ENCODE measurements around the gene RUFY3. TPM values are rescaled to one million over a fixed set of nuclear protein-coding genes. Genes with fewer than 3 reads are reported as not detected.
A peak's percentile ranks its signal among the peaks of the same experiment; 100 is the strongest.

The RUFY3 gene
- total and polyA plus RNA-seq, 9 of the 15 experiments (the other 6 are each of a cell fraction or from before 2014, with no cell fraction given) = 4.2 to 31.1 (median 21.5) TPM

DNA sequence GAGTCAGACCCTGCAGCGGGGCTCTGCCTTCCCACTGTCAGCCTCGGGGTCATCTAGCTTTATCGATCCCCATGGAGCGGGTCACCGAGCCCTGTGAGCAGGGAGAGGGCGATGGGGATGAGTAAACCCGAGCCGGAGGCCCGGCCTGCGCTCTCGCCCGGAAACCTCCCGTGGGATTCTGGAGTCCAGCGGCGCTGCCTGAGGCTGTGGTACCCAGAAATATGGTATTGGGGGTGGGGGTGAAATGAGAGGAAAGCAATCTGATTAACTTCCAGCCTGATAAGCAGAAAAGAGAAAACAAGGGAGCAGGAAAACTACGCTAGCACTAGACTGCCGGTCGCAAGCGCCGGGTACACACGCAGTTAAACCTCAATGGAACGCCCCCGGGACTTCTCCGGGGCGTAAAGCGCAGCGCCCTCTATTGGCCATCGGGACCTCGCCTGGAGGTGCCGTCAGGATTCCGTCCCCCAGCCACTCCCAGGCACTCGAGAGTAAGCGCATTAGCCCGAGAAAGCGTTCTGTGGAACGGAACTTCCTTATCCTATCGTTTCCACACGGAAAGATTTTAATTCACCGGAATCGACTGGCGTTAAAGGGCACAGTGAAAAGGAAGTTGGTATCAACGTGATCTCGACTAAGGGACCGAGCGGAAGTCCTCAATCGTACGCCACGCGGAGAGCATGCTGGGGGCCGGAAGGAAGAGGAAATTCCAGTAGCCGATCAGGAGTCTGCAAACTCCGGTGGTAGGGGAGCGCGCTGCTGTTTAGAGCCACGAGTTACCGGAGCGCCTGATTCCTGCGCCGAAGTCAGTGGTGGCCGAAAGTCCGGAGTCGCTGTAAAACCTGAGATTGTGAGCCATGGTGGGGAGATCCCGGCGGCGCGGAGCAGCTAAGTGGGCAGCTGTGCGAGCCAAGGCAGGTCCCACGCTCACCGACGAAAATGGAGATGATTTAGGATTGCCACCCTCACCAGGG is 33.7 kb upstream of the RUFY3 start, which contains the start of gene UTP3 (continued):
- TF ChIP-seq NCOA6 (IDR thresholded peaks at IDR 0.05) (no peak), GTF2F1 (IDR thresholded peaks at IDR 0.05; ENCODE audit: low read depth, low read length) (peak; percentile 24; the same call in 1 of the 2 replicates), GATAD2B (IDR thresholded peaks at IDR 0.05; ENCODE audit: borderline replicate concordance) (no peak; the same call in 1 of the 2 replicates), ZNF3 (CRISPR knock-in tag; IDR thresholded peaks at IDR 0.05) (no peak), PHF8 (IDR thresholded peaks at IDR 0.05; ENCODE audit: borderline replicate concordance, low read length) (peak; percentile 78), NBN (IDR thresholded peaks at IDR 0.05; ENCODE audit: low read depth) (peak; percentile 97), RHOXF2B (CRISPR knock-in tag; conservative IDR thresholded peaks at IDR 0.05) (no peak), SRSF7 (optimal IDR thresholded peaks at IDR 0.05; ENCODE audit: low read depth, low read length) (no peak), TAF1 (IDR thresholded peaks at IDR 0.05; ENCODE audit: control insufficient read depth, extremely low read depth, insufficient read depth, low read length, severe bottlenecking) (peak; percentile 70), LCOR (CRISPR knock-in tag; IDR thresholded peaks at IDR 0.05) (peak; percentile 85), HLTF (IDR thresholded peaks at IDR 0.05) (peak; percentile 92), BRD9 (IDR thresholded peaks at IDR 0.05; ENCODE audit: low read depth, partially characterized antibody) (peak; percentile 53), TCF7 (IDR thresholded peaks at IDR 0.05; ENCODE audit: borderline replicate concordance) (peak; percentile 21; the same call in 1 of the 2 replicates)
- TF ChIP-seq, protein P1, sequence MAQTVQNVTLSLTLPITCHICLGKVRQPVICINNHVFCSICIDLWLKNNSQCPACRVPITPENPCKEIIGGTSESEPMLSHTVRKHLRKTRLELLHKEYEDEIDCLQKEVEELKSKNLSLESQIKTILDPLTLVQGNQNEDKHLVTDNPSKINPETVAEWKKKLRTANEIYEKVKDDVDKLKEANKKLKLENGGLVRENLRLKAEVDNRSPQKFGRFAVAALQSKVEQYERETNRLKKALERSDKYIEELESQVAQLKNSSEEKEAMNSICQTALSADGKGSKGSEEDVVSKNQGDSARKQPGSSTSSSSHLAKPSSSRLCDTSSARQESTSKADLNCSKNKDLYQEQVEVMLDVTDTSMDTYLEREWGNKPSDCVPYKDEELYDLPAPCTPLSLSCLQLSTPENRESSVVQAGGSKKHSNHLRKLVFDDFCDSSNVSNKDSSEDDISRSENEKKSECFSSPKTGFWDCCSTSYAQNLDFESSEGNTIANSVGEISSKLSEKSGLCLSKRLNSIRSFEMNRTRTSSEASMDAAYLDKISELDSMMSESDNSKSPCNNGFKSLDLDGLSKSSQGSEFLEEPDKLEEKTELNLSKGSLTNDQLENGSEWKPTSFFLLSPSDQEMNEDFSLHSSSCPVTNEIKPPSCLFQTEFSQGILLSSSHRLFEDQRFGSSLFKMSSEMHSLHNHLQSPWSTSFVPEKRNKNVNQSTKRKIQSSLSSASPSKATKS (CRISPR knock-in tag; IDR thresholded peaks at IDR 0.05) = no peak
- TF ChIP-seq, protein P2, sequence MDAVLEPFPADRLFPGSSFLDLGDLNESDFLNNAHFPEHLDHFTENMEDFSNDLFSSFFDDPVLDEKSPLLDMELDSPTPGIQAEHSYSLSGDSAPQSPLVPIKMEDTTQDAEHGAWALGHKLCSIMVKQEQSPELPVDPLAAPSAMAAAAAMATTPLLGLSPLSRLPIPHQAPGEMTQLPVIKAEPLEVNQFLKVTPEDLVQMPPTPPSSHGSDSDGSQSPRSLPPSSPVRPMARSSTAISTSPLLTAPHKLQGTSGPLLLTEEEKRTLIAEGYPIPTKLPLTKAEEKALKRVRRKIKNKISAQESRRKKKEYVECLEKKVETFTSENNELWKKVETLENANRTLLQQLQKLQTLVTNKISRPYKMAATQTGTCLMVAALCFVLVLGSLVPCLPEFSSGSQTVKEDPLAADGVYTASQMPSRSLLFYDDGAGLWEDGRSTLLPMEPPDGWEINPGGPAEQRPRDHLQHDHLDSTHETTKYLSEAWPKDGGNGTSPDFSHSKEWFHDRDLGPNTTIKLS (IDR thresholded peaks at IDR 0.05; ENCODE audit: borderline replicate concordance, low read depth) = peak; percentile 92
- TF ChIP-seq, protein P3, sequence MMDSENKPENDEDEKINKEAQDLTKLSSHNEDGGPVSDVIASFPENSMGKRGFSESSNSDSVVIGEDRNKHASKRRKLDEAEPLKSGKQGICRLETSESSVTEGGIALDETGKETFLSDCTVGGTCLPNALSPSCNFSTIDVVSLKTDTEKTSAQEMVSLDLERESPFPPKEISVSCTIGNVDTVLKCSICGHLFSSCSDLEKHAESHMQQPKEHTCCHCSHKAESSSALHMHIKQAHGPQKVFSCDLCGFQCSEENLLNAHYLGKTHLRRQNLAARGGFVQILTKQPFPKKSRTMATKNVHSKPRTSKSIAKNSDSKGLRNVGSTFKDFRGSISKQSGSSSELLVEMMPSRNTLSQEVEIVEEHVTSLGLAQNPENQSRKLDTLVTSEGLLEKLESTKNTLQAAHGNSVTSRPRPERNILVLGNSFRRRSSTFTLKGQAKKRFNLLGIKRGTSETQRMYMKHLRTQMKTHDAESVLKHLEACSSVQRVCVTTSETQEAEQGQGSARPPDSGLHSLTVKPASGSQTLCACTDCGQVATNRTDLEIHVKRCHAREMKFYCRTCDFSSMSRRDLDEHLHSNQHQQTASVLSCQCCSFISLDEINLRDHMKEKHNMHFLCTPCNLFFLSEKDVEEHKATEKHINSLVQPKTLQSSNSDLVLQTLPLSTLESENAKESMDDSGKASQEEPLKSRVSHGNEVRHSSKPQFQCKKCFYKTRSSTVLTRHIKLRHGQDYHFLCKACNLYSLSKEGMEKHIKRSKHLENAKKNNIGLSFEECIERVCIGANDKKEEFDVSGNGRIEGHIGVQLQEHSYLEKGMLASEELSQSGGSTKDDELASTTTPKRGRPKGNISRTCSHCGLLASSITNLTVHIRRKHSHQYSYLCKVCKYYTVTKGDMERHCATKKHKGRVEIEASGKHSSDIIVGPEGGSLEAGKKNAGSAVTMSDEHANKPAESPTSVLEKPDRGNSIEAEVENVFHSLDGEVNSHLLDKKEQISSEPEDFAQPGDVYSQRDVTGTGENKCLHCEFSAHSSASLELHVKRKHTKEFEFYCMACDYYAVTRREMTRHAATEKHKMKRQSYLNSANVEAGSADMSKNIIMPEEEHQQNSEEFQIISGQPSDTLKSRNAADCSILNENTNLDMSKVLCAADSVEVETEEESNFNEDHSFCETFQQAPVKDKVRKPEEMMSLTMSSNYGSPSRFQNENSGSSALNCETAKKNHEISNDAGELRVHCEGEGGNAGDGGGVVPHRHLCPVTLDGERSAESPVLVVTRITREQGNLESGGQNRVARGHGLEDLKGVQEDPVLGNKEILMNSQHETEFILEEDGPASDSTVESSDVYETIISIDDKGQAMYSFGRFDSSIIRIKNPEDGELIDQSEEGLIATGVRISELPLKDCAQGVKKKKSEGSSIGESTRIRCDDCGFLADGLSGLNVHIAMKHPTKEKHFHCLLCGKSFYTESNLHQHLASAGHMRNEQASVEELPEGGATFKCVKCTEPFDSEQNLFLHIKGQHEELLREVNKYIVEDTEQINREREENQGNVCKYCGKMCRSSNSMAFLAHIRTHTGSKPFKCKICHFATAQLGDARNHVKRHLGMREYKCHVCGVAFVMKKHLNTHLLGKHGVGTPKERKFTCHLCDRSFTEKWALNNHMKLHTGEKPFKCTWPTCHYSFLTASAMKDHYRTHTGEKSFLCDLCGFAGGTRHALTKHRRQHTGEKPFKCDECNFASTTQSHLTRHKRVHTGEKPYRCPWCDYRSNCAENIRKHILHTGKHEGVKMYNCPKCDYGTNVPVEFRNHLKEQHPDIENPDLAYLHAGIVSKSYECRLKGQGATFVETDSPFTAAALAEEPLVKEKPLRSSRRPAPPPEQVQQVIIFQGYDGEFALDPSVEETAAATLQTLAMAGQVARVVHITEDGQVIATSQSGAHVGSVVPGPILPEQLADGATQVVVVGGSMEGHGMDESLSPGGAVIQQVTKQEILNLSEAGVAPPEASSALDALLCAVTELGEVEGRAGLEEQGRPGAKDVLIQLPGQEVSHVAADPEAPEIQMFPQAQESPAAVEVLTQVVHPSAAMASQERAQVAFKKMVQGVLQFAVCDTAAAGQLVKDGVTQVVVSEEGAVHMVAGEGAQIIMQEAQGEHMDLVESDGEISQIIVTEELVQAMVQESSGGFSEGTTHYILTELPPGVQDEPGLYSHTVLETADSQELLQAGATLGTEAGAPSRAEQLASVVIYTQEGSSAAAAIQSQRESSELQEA (IDR thresholded peaks at IDR 0.05; ENCODE audit: low read depth) = no peak

Data from K562 (cell line).